Activated T-helper 9 cell treated with anti-CD3 and anti-CD28 coated beads, Interleukin-2, amount 50 U/mL, for 16 hours (primary cell): ENCODE results near the gene GRAP.

ENCODE experiments used
- DNase-seq: peaks from one replicate; pipeline ENCODE4 v3.0.0-alpha.2; 2020; ENCODE audit warnings: low read depth

The GRAP gene

GRCh38 chr17:19002805-19003542, 43.8 kb downstream of the GRAP start:
- DNase-seq = no peak

GRCh38 chr17:19001907-19002590, 44.7 kb downstream of the GRAP start:
- no peak for DNase-seq

GRCh38 chr17:19000531-19001325, 46.0 kb downstream of the GRAP start:
- DNase-seq = no peak

GRCh38 chr17:18999911-19000310, 46.8 kb downstream of the GRAP start:
- no peak for DNase-seq

GRCh38 chr17:18999394-18999793, 47.4 kb downstream of the GRAP start:
- DNase-seq = no peak

GRCh38 chr17:18997650-18998196, 49.0 kb downstream of the GRAP start:
- no peak for DNase-seq

GRCh38 chr17:18996458-18996857, 50.3 kb downstream of the GRAP start:
- no peak for DNase-seq

GRCh38 chr17:18995220-18995619, 51.5 kb downstream of the GRAP start:
- no peak for DNase-seq

GRCh38 chr17:18994631-18995030, 52.1 kb downstream of the GRAP start:
- no peak for DNase-seq

- no peak for DNase-seq
Observed at GRCh38 chr17:18993905-18994526, 52.7 kb downstream of the GRAP start.

GRCh38 chr17:18992454-18993130, 54.2 kb downstream of the GRAP start:
- no peak for DNase-seq

- DNase-seq = no peak
Observed at GRCh38 chr17:18991531-18992315, 55.0 kb downstream of the GRAP start.

GRCh38 chr17:18990331-18990730, 56.4 kb downstream of the GRAP start:
- no peak for DNase-seq

- no peak for DNase-seq
Observed at GRCh38 chr17:18988546-18989173, 58.1 kb downstream of the GRAP start.

GRCh38 chr17:18987862-18988545, 58.8 kb downstream of the GRAP start:
- no peak for DNase-seq

GRCh38 chr17:18987230-18987610, 59.5 kb downstream of the GRAP start:
- DNase-seq = no peak

- no peak for DNase-seq
Observed at GRCh38 chr17:18986541-18987229, 60.1 kb downstream of the GRAP start.

GRCh38 chr17:18985475-18985874, 61.3 kb downstream of the GRAP start:
- no peak for DNase-seq
